ENCODE measurements around the gene ZNF541.
A peak's percentile ranks its signal among the peaks of the same experiment; 100 is the strongest.

ZNF541 gene

GRCh38 chr19:47614559-47614958 is 41.6 kb upstream of the ZNF541 start:
- no peak for DNase-seq (ENCODE audit: low read depth)
- H3K4me3 ChIP-seq (replicated peaks; ENCODE audit: low read depth, low read length), result no peak overlapping the region
- TF ChIP-seq CTCF (IDR thresholded peaks at IDR 0.05; ENCODE audit: low read length, missing control alignments), result no peak

GRCh38 chr19:47614021-47614295 is 41.0 kb upstream of the ZNF541 start:
- no peak for DNase-seq (ENCODE audit: low read depth)
- H3K4me3 ChIP-seq (replicated peaks; ENCODE audit: low read depth, low read length), result no peak overlapping the region
- TF ChIP-seq CTCF (IDR thresholded peaks at IDR 0.05; ENCODE audit: low read length, missing control alignments), result no peak

DNA sequence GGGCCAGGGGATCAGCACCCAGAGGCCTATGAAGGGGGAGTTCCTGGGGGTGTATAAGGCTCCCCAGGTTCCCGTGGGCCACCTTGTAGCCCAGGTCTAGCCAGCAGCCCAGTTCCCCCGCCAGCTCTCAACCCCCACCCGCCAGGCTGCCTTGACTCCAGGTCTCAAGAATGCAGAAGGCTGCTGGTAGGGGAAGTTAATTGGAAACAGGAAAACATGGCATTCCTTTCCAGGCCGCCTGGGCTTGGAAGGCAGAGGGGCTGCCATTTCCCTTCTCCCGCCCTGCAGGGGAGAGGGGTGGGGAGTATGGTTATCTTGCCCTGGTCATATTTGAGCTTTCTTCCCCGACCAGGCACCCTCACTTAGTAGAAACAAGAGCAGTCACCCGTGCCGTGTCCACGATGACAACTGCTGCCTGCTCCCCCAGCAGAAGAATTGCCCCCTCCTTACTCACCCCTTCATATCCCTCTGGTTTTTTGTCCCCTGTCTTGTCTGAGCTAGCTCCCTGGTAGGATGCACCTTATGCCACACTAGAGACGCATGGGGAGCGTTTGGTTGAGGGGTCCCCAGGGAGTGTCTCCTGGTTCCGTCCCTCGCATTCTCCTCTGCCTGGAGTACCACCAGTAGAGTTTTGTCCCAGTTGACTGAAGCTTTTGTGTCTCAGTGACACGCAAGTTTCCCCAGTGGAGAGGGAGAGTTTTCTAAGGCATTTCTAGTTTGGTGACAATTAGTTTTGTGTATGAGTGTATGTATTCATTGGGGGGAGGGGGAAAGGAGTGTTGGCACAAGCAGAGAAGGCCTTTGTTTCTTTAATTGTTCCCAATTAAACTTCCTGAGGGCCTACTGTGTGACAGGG is 40.4 kb upstream of the ZNF541 start:
- no peak overlapping the region for H3K4me3 ChIP-seq (replicated peaks; ENCODE audit: low read depth, low read length)
- no peak for TF ChIP-seq CTCF (IDR thresholded peaks at IDR 0.05; ENCODE audit: low read length, missing control alignments)
- DNase-seq (ENCODE audit: low read depth), result peak; percentile 64

DNA sequence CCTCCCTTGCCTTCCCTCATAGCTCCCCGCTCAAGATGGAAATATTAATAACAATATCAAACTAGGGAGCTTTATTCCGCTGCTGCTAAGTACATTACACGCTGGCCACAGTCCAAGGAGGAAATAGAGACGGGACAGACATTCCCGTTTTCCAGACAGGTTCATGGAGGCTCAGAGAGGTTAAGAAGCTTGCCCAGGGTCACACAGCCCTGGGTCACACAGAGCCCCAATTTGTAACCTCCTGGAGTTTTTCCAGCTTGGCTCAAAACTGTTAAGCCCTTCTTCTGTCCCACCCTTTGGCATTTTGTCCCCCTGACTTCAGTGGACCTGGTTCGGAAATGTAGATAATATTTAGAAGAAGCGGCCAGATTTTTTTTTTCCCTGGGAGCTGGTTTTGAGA is 38.0 kb upstream of the ZNF541 start:
- no peak for DNase-seq (ENCODE audit: low read depth)
- peak overlapping the region; percentile 88 for H3K4me3 ChIP-seq (replicated peaks; ENCODE audit: low read depth, low read length)
- no peak for TF ChIP-seq CTCF (IDR thresholded peaks at IDR 0.05; ENCODE audit: low read length, missing control alignments)

- peak overlapping the region; percentile 88 for H3K4me3 ChIP-seq (replicated peaks; ENCODE audit: low read depth, low read length)
- no peak for TF ChIP-seq CTCF (IDR thresholded peaks at IDR 0.05; ENCODE audit: low read length, missing control alignments)
- DNase-seq (ENCODE audit: low read depth), result peak; percentile 47
Measured at GRCh38 chr19:47609906-47610894, 37.3 kb upstream of the ZNF541 start.

DNA sequence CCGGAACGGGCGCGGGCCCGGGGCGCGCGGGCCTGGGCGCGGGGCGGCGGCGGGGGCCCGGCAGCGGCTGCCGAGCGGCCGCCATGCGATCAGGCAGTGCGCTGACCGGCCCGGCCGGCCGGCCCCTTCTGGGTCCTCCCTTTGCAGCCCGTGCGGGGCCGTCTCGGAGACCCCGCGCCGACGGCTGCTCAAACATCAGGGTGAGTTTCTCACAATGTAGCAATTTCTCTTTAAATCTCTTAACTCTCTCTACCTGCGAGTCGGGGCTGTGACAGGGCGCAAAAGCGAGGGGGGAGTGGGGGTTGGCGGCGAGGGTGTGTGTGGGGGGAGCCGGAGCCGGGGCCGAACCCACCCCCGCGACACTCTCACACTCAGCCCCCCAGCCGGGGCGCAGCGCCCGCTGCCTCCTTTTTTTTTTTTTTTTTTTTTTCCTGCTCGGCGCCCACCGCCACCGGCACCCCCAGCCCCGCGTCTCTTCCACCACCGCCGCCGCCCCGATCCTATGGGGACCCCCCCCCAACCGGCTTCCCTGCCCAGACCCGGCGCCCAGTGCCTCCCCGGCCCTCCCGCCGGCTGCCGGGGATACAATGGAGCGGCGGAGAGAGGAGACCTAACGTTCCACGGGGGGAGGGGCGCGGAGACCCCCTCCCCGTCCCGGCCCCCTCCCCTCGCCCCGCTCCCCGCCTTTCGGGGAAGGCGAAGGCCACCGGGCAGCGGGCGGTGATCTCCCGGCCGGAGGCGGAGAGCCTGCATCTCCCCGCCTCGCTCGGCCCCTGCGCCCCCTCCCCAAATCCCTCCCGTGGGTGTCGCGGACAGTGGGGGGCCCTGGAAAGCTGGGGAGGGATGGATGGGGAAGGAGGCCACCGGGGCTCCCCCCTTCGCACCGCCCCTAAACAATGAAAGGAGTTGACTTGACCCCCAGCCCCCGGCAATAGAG is 36.3 kb upstream of the ZNF541 start, which contains the start of gene BICRA:
TSS of gene BICRA (plus strand) at position 166 of the 937 bp plus-strand sequence. CDS start 64,441 bp downstream, outside the sequence.
- peak within 1 kb of the TSS; percentile 88 for H3K4me3 ChIP-seq (replicated peaks; ENCODE audit: low read depth, low read length)
- TF ChIP-seq CTCF (IDR thresholded peaks at IDR 0.05; ENCODE audit: low read length, missing control alignments), result no peak
- DNase-seq (ENCODE audit: low read depth), result peak; percentile 83

All from fibroblast of pulmonary artery (primary cell).